Lower leg skin (tissue), 4 donors: ENCODE results near the gene PEX11G. TPM values are rescaled to one million over a fixed set of nuclear protein-coding genes. Genes with fewer than 3 reads are reported as not detected.

Source experiments
- DNase-seq, 2 donors: peaks; one replicate each; pipeline ENCODE4 v3.0.0-alpha.2; 2019; ENCODE audit warnings: low spot score in 2 of 2
- H3K4me3 ChIP-seq: fragments of 200-600 bp; sonication (generic); 2 replicates; pipeline ENCODE4 v1.5.1; 2017; ENCODE audit warnings: mild to moderate bottlenecking, low read depth; ENCODE audit not compliant: poor library complexity, severe bottlenecking
- CTCF ChIP-seq, 3 donors: fragments of 450-650 bp; IDR thresholded peaks; one replicate each; pipeline ENCODE4 v1.5.1; 2016; ENCODE audit warnings: antibody characterized with exemption in 3 of 3, mild to moderate bottlenecking in 3 of 3, moderate library complexity in 2 of 3
- POLR2A ChIP-seq, 2 donors: fragments of 450-650 bp; IDR thresholded peaks; one replicate each; pipeline ENCODE4 v1.6.1; 2016 to 2017; ENCODE audit warnings: antibody characterized with exemption in 2 of 2, mild to moderate bottlenecking in 1 of 2, moderate library complexity in 1 of 2
- whole genome bisulfite sequencing, 2 donors: methylation state at CpG; one replicate each; pipeline ENCODE4 v1.1.5; 2018; 5-methylcytosine and 5-hydroxymethylcytosine counted together
- intact Hi-C: fragments of 100-400 bp; cut with DNase I; formaldehyde crosslinking; loops from one replicate; pipeline ENCODE4 v1.15.0; 2023; ENCODE audit warnings: low total_unique reads
- total RNA-seq, 4 donors: library from RNA; depleted of rRNA; stranded (reverse); fragments of >200 nt; gene quantifications; one replicate each; pipeline ENCODE4 v1.1.0, GENCODE V29; 2016

PEX11G gene
- total RNA-seq, 4 donors from 2014 or later, result 3.2 to 8.2 (median 4.7) TPM

- TF ChIP-seq CTCF (IDR thresholded peaks at IDR 0.05), result no peak
- no peak for TF ChIP-seq POLR2A (IDR thresholded peaks at IDR 0.05)
- no peak for DNase-seq
- 45 to 60% methylated on average over 4 of the region's 4 CpGs for WGBS, 2 donors
- no peak overlapping the region for H3K4me3 ChIP-seq
- intact Hi-C loops, result no loop called here
These were observed 3.3 kb upstream of the PEX11G start for GRCh38 chr19:7492142-7492541.

GRCh38 chr19:7489609-7490044, 792 bp upstream of the PEX11G start:
- TF ChIP-seq POLR2A (IDR thresholded peaks at IDR 0.05), result no peak
- no peak for TF ChIP-seq CTCF (IDR thresholded peaks at IDR 0.05)
- no peak for DNase-seq
- no peak overlapping the region for H3K4me3 ChIP-seq
- WGBS, 2 donors, result 72 to 76% methylated on average over 11 of the region's 11 CpGs
- intact Hi-C loops, result no loop called here

GRCh38 chr19:7486923-7487322, 1.9 kb downstream of the PEX11G start:
- WGBS, 2 donors, result 80 to 85% methylated on average over 2 of the region's 2 CpGs
- intact Hi-C loops, result no loop called here
- DNase-seq, result no peak
- no peak overlapping the region for H3K4me3 ChIP-seq
- TF ChIP-seq CTCF (IDR thresholded peaks at IDR 0.05), result no peak
- TF ChIP-seq POLR2A (IDR thresholded peaks at IDR 0.05), result no peak

GRCh38 chr19:7483720-7484201, 5.1 kb downstream of the PEX11G start:
- no peak overlapping the region for H3K4me3 ChIP-seq
- intact Hi-C loops, result no loop called here
- TF ChIP-seq POLR2A (IDR thresholded peaks at IDR 0.05), result no peak
- no peak for TF ChIP-seq CTCF (IDR thresholded peaks at IDR 0.05)
- DNase-seq, result no peak
- 78 to 82% methylated on average over 17 of the region's 17 CpGs for WGBS, 2 donors

- no peak for TF ChIP-seq CTCF (IDR thresholded peaks at IDR 0.05)
- no peak overlapping the region for H3K4me3 ChIP-seq
- DNase-seq, result peak in 1 of 2 donors; percentile 90
These were observed 6.0 kb downstream of the PEX11G start for GRCh38 chr19:7482584-7483439.

GRCh38 chr19:7480970-7481255, 7.9 kb downstream of the PEX11G start:
- 85 to 89% methylated on average over 7 of the region's 7 CpGs for whole genome bisulfite sequencing, 2 donors
- no peak for DNase-seq
- no peak overlapping the region for H3K4me3 ChIP-seq
- no peak for TF ChIP-seq CTCF (IDR thresholded peaks at IDR 0.05)
- no peak for TF ChIP-seq POLR2A (IDR thresholded peaks at IDR 0.05)
- intact Hi-C loops, result no loop called here

More at GRCh38 chr19:7482584-7483439, 6.0 kb downstream of the PEX11G start:
- 35 to 36% methylated on average over 31 to 37 of the region's 37 CpGs for WGBS, 2 donors
- intact Hi-C loops, result no loop called here
